GM19025 (cell line): ENCODE data around the gene TSSK2.

ENCODE experiments used
- ATAC-seq: cut with Tn5 transposase; IDR thresholded peaks from one replicate; pipeline ENCODE4 v1.9.1; 2021; ENCODE audit warnings: mild to moderate bottlenecking, low read depth, moderate library complexity; ENCODE audit not compliant: unreplicated experiment

Gene TSSK2

GRCh38 chr22:19179497-19180048 is 48.5 kb downstream of the TSSK2 start:
- no peak for ATAC-seq

DNA sequence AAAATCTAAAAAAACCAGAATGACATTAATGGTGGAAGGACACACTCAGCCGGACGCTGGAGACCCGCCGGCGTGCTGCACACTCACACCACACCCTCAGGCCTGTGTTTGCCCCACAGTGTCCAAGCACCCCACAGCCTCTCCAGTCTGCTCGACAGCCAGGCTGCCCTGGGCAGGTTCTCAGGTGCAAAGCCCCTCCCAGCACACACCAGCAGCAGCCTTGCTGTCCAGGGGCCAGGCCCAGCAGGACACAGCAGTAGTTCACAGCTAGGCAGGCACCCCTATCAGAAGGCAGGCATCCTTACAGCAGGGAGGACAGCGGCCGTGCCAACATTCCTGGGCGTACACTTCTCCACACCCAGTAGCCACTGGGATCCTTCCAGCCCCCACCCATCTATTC is 49.1 kb downstream of the TSSK2 start:
- ATAC-seq, result no peak

DNA sequence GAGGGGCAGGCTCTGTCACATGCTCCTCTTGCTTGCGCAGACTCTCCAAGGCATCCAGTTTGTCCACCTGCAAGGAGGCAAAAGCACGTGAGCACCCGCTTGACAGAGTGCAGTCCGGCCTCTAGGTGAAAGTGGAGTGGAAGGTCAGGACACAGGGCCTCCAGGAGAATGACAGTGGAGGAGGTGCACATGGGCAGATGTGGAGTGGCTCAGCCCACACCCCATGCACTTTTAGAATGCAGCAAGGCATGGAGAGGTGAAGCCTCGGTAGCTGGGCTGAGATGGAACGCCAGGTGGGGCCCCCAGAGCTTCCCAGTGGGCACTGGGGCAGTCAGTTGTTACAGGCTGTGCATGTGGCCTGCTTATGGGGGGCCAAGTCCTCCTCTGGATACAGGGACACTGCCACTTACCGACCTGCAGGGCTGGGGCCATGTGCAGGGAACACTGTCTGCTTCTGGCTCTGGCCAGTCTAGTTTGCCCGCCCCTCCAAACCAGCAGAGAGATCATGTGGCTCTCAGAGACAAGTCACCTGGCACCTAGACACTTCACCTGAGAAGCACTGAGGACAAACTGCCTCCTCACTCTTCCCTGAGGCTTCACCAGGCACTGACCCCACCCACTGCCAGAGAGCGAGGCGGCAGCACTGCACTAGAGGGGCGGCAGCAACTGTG is 49.8 kb downstream of the TSSK2 start:
- no peak for ATAC-seq

- no peak for ATAC-seq
Measured at GRCh38 chr22:19181786-19182471, 50.8 kb downstream of the TSSK2 start.
